HG02763 (cell line): ENCODE data around the gene CCDC57.

Source experiments
- ATAC-seq: cut with Tn5 transposase; IDR thresholded peaks from one replicate; pipeline ENCODE4 v1.9.1; 2021; ENCODE audit warnings: mild to moderate bottlenecking, moderate library complexity; ENCODE audit not compliant: unreplicated experiment

CCDC57 gene

GRCh38 chr17:82084373-82085030 lies 128.1 kb downstream of the CCDC57 start:
- ATAC-seq, result no peak

GRCh38 chr17:82083533-82084359 lies 128.9 kb downstream of the CCDC57 start:
- no peak for ATAC-seq

- no peak for ATAC-seq
Measured at GRCh38 chr17:82083009-82083408, 129.6 kb downstream of the CCDC57 start.

GRCh38 chr17:82082456-82082855 lies 130.2 kb downstream of the CCDC57 start:
- ATAC-seq, result no peak

GRCh38 chr17:82081966-82082365 lies 130.7 kb downstream of the CCDC57 start:
- ATAC-seq, result no peak

- no peak for ATAC-seq
Measured at GRCh38 chr17:82081546-82081945, 131.1 kb downstream of the CCDC57 start.

GRCh38 chr17:82080789-82081464 lies 131.7 kb downstream of the CCDC57 start:
- no peak for ATAC-seq

- no peak for ATAC-seq
Measured at GRCh38 chr17:82080048-82080788, 132.4 kb downstream of the CCDC57 start.

- no peak for ATAC-seq
Measured at GRCh38 chr17:82079001-82079677, 133.5 kb downstream of the CCDC57 start.

GRCh38 chr17:82078433-82078832 lies 134.2 kb downstream of the CCDC57 start:
- no peak for ATAC-seq

- no peak for ATAC-seq
Measured at GRCh38 chr17:82077617-82078358, 134.9 kb downstream of the CCDC57 start.

GRCh38 chr17:82076785-82077591 lies 135.7 kb downstream of the CCDC57 start:
- no peak for ATAC-seq

- ATAC-seq, result no peak
Measured at GRCh38 chr17:82076018-82076784, 136.4 kb downstream of the CCDC57 start.

- ATAC-seq, result no peak
Measured at GRCh38 chr17:82073446-82073845, 139.2 kb downstream of the CCDC57 start.

- ATAC-seq, result no peak
Measured at GRCh38 chr17:82072827-82073226, 139.8 kb downstream of the CCDC57 start.

- no peak for ATAC-seq
Measured at GRCh38 chr17:82070611-82071010, 142.0 kb downstream of the CCDC57 start.

GRCh38 chr17:82065638-82066303 lies 146.9 kb downstream of the CCDC57 start, which contains the start of gene DUS1L:
Gene DUS1L (minus strand): TSS chr17:82065804. CDS start chr17:82065059, 745 bp downstream.
- peak; percentile 65 for ATAC-seq
